ENCODE measurements around the gene STRIP2. TPM values are rescaled to one million over a fixed set of nuclear protein-coding genes. Genes with fewer than 3 reads are reported as not detected.

STRIP2 gene
- total RNA-seq, 1 donor from 2014 or later, result 2.3 TPM

DNA sequence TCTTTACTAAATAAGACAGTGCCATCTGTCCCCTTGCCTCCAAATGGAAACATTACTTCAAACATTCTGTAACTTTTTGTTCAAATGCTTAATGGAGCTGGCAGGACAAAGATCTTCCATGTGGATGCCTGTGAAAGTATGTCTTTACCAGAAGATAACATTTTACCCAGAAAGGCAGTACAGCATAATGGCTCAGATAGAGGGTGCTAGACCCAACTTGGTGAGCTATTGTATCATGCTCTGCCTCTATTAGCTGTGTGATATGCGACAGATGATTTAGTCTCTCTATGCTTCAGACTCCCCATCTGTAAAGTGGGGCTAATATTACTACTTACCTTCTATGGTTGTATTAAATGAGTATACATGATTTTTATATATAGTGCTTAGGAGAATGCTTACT lies 59.3 kb downstream of the STRIP2 start:
- DNase-seq (ENCODE audit: low read depth), result no peak

DNA sequence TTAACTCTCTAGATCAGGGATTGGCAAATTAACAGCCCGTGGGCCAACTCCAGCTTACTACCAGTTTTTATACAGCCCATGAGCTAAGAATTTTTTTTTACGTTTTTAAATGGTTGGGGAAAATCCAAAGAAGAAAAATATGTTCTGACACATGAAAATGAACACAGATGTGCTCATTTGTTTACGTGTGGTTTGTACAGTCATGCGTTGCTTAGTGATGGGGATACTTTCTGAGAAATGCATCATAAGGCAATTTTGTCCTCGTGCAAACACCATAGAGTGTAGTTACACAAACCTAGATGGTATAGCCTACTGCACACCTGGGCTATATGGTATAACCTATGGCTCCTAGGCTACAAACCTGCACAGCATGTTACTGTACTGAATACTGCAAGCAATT lies 59.8 kb downstream of the STRIP2 start:
- DNase-seq (ENCODE audit: low read depth), result peak; percentile 30

DNA sequence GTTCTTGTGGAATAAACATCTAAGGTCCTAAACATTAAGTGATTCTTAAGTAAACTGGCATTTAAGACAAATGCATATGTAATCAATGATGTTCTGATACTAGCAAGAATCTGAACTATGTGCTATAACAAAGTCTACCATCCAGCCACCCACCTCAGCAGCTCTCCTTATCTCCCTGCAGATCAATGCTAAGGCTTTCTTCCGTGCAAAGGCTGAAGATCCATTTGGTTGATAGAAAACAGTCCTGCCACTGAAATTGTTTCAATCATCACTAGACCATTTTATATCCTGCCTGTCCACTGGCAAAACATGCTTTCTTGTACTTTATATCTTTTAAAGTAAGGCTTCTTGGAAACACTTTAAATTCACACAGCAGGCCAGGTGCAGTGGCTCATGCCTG lies 61.8 kb downstream of the STRIP2 start:
- no peak for DNase-seq (ENCODE audit: low read depth)

DNA sequence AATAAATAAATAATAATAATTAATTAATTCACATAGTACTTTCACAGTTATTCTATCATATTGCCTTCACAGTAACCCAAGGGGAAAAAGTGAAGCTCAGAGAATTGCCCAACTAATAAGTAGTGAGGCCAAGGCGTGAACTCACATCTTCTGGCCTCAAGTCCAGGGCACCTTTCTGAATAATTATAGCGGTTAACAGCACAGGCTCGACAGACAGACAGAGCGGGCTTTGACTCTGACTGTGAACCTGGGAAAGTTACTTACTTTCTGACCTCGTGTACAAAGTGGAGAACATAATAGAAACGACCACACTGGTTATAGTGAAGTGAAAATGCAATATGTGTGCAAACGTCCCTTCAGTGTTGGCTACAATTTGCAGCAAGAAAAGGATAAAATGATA lies 62.4 kb downstream of the STRIP2 start:
- DNase-seq (ENCODE audit: low read depth), result no peak

DNA sequence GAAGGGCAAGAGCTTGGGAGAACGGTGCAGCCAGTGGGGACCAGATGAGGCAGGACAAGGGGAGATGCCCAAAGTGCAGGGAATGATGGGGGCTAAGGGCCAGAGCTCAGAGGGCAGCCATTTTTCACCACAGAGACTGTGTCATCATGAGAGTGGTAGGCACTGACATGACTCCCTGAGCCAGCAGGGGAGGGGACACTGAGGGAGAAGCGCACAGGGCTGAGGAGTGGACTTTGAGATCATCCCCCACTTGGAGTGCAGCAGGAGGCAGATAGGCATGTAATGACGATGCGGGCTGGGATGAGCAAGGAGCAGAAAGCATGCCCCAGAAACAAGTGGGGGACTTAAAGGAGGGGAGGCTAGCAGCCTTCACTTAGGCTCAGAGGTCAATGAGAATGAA lies 62.9 kb downstream of the STRIP2 start:
- DNase-seq (ENCODE audit: low read depth), result no peak

DNA sequence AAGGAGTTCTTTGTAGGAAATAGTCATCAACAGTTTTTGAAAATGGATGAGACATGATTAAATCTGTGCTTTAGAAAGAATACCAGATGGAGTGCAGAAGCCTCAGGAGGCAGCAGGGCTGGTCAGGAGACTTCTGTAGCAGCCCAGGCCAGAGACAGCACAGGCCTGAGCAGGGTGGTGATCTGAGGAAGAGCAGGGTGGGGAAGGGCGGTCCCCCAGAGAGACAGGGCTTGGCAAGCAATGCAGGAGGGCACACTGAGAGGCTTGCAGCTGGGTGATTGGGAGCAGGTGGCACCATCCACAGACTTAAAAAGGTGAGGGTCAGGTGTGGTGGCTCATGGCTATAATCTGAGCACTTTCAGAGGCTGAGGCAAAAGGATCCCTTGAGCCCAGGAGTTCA lies 63.8 kb downstream of the STRIP2 start:
- no peak for DNase-seq (ENCODE audit: low read depth)

DNA sequence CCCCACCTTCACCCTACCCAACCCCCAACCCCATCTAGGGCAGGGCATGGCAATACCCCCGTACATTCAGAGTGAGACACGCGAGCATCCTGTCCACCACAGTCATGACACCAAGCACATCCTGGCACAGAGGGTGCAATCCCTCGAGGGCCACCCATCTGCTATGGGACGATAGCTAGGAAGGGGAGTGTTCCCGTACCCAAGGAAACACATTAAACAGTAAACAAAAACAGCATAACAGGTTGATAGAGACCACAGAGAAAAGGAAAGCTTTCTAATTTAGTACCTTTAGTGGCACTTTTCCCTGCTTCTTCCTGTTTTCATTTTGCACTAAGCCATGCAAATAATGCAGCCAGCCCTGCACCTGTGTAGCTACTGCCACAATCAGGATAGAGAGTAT lies 65.8 kb downstream of the STRIP2 start:
- no peak for DNase-seq (ENCODE audit: low read depth)

DNA sequence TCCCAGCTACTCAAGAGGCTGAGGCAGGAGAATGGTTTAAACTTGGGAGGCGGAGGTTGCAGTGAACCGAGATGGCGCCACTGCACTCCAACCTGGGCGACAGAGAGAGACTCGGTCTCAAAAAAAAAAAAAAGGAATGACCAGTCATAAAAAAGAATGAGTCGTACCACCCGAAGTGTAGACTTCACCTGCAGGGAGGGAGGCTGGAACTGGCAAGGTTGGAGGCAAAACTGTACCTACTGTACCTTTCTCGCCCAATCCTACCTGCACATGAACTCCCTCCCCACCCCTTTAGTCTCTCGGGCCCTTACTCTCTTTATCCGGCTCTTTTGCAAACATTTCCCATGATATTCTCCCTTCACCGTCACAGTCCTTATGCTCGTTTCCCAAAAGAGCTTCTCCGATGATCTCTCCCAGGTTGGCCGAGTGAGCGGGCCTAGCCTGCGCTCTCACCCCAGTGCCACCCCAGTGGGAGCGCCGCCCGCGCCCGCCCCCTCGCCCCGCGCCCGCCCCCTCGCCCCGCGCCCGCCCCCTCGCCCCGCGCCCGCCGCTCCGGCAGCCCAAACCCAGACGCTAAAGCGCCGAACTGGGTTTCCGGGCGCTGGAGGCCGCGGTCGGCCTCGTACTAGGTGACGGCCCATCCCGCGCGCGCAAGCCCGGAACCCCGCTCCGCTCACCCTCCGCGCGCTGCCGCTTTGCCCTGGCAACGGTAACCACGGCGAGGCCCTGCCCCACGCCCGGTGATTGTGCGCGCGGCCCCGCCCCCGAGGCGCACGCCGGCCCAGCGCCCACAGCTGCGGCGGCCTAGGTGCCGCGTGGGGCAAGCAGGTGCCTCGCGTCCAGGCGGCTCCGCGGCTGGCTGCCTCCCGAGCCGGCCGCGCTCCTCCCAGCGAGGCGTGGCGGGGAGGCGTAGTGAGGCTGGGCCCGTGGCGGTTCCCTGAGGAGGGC lies 67.8 kb downstream of the STRIP2 start, which contains the start of gene SMKR1:
TSS of gene SMKR1 (plus strand) at position 772 of the 948 bp plus-strand sequence. CDS start 294 bp downstream, outside the sequence.
- DNase-seq (ENCODE audit: low read depth), result peak; percentile 21

DNA sequence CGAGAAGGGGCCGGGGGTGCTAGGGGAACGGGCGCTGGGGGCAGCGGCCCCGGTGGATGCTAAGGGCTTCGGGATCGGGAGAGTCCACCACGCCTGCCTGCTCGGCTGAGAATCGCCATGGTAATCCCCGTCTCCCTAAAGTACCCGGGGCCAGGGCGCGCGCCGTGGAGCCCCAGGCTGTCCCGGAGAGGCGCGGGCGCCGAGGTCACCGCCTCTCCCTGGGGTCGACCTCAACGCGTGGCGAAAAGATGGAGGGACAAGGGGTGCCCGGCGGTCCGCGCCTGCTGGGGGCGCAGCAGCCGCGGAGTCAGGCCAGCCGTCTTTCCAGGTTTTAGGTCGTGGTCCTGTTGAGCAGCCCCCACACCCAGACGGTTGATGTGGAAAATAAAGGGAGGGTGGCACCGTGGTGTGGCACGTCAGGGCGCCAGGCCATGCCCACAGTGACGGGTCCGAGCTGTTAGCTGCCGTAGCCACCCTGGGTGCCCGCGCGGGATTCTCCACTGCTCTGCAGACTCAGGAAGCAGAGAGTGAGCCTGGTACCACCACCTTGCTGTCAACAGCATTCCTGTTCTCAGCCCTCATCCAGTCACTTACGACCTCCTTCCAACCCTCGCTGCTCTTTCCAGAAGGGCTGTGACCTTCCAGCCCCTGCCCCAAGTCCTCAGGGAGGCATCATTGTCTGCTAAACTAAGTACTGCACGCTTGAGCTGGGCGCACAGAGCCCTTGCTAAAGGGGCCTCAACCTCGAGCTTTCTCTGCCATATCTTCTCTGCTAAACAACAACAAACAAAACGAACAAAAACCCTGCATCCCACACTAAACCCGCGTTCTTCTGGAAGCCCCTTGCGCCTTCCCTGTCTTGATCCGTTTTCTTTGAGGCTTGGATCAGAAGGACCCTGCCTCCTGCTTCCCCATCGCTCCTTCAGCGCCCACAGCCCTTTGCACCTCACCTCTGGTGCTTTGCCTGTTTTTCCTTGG lies 68.8 kb downstream of the STRIP2 start:
- no peak for DNase-seq (ENCODE audit: low read depth)

DNA sequence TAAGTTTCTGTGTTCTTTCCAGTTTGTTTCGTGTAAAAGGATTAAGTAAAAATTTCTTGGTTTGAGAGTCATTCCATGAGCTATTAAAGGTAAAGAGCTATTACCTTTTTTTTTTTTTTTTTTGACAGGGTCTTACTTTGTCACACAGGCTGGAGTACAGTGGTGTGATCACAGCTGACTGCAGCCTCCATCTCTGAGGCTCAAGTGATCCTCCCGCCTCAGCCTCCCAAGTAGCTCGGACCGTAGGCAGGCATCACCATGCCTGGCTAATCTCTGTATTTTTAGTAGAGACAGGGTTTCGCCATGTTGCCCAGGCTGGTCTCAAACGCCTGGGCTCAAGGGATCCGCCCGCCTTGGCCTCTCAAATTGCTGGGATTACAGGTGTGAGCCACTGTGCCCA lies 69.5 kb downstream of the STRIP2 start:
- no peak for DNase-seq (ENCODE audit: low read depth)

DNA sequence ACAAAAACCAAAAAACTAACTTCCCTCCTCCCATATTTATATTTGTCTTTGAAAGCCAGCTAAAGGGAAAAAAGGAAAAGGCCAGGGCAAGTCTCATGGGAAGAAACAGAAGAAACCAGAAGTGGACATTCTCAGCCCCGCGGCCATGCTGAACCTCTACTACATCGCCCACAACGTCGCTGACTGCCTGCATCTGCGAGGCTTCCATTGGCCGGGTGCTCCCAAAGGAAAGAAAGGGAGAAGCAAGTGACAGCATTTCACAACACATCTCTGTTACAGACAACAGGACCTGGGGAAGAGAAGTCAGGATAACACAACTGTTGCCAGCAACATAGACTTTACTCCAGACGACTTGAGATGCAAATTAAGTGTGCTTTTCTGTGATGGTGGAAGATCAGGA lies 78.0 kb downstream of the STRIP2 start:
- no peak for DNase-seq (ENCODE audit: low read depth)

DNA sequence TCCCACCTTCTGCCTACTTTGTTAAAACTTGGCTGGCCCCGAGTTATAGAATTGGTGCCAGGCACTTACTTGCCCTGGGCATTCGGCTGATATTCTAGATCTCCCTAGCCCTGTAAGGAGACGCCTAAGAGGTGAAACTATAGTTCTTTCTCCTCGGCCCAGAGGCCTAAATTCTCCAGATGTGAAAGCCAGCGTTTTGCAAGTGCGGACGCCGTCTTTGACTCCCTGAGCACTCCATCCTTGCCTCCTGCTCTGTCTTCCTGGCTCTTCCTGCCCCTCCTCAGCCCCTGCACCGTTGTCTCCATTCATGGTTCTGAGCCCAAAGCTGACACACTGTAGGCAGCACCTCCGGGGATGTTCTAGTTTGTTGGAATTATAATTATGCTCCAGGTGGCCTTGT lies 79.3 kb downstream of the STRIP2 start:
- no peak for DNase-seq (ENCODE audit: low read depth)

DNA sequence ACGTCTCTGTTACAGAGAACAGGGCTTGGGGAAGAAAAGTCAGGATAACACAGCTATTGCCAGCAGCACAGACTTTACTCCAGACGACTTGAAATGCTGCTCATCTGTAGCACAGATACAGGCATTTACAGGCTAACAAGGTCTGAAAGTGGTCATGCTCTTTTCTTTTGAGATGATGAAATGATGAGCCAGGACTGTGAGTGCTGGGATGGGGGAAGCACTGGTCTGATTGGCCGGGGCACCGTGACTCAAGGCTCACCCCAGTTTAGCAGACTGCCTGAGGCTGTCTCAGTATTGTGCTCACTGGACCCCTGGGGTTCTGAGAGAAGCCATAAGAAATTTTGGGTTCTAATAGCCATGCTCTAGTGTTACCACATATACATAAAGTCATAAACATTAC lies 80.5 kb downstream of the STRIP2 start:
- no peak for DNase-seq (ENCODE audit: low read depth)

DNA sequence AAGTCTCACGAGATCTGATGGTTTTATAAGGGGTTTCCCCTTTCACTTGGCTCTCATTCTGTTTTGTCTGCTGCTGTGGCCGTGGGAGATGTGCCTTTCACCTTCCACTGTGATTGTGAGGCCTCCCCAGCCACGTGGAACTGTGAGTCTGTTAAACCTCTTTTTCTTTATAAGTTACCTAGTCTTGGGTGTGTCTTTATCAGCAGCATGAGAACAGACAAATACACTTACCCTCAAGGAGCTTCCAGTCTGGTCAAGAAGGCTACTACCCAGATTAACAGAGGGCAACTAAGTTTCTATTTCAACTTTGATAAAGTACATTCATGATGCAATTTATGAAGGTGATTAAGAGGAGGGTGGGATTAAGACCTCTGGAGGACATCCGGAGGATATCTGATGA lies 81.1 kb downstream of the STRIP2 start:
- no peak for DNase-seq (ENCODE audit: low read depth)

DNA sequence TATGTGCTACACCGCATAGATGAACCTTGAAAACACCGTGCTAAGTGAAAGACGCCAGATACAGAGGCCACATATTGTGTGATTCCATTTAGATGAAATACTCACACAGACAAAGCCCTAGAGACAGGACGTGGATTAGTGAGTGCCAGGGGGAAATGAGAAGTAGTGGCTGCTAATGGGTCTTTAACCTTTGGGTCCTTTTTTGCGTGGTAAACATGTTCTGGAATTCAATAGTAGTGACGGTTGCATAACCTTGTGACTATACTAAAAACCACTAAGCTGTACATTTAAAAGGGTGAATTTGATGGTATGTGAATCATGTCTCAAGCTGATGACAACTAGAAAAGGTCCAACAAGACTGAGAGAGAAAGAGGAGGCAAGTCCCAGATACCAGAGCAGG lies 83.7 kb downstream of the STRIP2 start:
- no peak for DNase-seq (ENCODE audit: low read depth)

DNA sequence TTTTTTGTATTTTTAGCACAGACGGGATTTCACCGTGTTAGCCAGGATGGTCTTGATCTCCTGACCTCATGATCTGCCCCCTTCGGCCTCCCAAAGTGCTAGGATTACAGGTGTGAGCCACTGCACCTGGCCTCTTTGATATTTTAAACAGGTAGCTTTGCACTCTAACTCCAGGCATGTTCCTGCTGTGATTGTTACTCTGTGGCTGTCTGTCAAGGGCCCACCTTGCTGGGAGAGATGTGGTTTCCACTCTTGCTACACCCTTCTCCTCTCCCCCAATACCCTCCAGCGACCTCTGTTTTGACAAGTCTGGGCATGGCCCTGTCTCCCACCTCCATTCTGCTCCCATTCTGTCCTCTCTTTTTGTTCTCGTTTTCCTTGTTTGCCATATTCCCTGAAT lies 85.2 kb downstream of the STRIP2 start:
- no peak for DNase-seq (ENCODE audit: low read depth)

DNA sequence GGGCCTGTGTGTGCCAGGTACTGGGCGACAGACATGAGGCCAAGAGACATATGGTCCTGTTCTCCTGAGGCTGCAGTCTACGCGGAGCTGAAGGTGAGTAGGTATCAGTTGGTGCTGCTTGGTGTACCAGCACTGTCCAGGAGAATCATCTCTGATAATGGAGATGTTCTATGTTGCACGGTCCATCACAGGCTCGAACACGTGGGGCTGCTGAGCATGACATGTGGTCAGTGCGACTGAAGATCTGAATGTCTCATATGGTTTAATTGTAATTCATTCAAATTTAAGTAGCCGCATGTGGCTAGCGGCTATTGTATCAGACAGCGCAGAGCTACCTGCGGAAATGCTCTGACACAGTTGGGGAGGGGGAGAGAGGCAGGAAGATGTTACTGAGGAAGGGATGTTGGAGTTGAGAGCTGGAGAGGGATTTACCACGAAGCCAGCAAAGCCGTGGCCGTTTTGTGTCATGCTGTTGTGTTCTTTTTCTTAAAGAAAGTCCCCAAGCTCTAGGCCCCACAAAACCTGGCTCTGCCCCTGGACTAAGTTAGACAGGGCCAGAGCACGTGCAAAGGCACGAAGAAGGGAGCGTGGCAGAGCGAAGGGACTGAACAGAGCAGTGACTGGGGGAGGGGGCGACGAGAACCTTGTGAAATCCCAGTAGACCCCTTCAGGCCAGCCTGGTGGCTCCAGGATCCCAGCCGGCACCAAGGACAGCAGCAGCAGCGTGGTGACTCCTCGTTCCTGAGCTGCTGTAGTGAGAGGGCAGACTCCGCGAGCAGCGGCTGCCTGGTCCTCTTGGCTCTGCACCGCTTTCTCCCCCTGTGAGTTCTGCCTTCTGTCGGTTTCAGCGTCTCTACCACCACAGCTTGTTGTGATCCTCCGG lies 88.1 kb downstream of the STRIP2 start:
- no peak for DNase-seq (ENCODE audit: low read depth)

DNA sequence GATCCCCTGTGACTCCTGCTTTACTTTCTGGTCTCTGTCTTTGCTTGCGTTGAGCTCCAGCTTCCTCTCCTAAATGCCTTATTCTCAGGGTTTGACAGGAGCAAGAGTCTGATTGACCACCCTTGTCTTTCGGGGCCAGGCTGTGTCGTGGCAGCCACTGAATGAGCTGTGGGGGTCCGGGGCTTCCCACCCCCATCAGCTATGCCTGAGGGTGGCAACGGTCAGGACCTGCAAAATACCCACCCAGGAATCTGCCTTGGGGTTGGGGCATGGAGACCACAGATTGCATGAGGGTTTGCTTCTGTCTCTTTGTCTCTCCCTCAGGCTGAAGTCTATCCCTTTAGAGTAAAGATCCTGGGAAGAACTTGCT lies 88.7 kb downstream of the STRIP2 start:
- DNase-seq (ENCODE audit: low read depth), result no peak

DNA sequence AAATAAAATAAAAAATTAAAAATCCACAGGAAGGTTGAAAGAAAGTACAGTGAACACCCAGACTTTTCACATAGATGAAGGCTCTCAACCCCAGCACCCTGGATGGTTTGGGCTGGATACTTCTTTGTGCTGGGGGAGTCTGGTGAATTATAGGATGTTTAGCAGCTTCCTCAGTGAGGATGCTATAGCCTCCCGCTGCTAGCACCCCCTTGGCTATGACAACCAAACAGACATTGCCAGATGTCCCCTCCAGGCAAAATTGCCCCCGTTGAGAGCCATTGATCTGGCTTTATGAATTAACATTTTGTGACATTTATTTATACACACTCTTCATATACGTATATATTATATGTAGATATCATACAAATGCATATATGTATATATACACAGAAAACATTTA lies 89.7 kb downstream of the STRIP2 start:
- DNase-seq (ENCODE audit: low read depth), result no peak

DNA sequence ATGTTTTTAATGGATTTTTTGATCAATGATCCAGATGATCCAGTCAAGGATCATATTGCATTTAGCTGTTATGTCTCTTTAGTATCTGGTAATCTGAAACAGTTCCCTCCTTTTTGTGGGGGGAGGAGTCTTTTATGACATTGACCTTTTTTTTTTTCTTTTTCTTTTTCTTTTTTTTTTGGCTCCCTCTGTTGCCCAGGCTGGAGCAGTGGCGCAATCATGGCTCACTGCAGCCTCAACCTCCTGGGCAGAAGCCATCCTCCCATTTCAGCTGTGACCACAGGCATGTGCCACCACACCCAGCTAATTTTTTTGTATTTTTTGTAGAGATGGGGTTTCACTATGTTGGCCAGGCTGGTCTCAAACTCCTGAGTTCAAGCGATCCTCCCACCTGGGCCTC lies 90.2 kb downstream of the STRIP2 start:
- DNase-seq (ENCODE audit: low read depth), result peak; percentile 59

DNA sequence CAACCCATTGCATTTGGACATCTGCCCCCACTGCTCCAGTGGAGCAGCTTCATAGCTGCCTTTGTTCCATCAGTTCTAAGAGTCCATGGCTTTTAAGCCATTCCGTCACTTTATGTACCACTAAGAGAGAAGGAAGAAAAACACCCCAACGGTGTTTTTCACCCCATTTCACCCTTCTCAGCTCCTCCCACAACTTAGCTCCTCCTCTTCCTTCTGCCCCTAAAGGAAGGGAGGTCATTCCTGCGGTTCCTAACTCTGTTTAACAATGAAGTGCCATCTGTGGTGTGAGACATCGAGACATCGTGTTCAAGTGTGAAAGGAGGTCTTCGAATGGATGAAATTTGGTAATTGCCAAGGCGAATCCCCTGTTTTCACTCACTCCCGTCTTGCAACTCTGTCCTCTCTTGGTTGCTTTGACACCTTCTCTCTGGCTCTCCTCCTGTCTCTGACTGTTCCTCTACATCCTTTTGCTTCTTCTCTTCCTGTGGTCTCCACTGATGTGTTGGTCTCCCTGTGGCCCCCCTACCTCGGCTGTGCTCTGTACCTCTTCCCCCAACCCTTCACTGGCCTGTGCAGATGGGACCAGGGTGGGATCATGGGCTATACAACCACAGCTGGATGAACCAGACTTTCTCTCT lies 91.1 kb downstream of the STRIP2 start:
- no peak for DNase-seq (ENCODE audit: low read depth)
